Right hindlimb (tissue), 1 donor: Measurements from ENCODE around the gene EHBP1.

Experiments used
- DNase-seq: peaks from one replicate; pipeline ENCODE4 v3.0.0-alpha.2; 2018

Gene EHBP1

DNA sequence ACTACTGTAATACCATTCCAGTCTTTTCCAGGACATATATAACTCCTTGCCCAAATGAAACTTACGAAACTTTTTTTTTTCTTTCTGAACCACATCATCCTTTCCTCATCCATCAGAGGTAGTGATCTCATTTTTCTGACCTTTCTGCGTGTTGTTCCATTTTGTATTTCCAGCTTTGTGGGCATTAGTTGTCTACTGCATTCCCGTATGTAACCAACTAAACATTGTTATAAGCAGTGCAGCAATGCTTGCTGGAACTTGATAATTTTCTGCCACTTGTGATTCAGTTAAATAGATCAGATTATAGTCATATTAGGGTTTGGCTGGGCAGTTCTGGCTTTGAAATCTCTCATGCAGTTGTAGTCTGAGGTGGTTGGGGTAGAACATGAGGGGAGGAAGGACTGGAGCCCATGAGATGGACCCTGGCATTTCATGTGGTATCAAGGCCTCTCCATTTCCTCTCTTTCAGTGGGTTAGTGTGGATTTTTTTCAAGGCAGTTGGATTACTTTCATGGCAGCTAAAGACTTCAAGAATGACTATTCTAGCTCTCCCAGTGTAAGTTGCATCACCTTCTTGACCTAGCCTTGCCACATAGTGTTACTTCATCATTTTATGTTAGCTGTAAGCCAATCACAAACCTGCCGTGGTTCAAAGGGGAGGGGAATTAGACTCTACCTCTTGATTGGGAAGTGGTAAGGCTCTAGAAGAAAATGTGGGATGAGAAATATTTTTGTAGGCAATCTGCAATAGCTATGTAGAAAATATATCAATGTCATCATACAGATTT, 80.5 kb downstream of the EHBP1 start:
- DNase-seq = no peak

- no peak for DNase-seq
Measured at GRCh38 chr2:62787386-62787785, 81.9 kb downstream of the EHBP1 start.

- no peak for DNase-seq
Measured at GRCh38 chr2:62789518-62789917, 84.0 kb downstream of the EHBP1 start.

DNA sequence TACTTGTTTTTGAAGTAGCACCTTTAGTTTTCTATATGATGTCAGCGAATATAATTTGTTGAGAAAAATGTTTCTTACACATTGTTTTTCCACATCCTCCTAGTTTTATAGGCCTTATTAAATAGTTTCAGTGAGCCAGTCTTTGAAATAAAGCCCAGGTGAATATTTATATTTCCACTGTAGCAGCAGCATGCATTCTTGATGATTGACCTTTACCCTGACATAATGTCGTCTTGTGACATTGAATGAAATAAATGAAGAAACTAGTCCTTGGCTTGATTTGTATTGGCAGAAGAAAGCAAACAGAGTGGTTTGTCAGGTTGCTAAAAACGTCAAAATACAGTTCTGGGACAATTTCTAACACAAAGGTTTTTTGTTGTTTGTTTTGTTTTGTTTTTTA, 84.4 kb downstream of the EHBP1 start:
- DNase-seq = no peak

- DNase-seq = no peak
Measured at GRCh38 chr2:62792408-62792807, 86.9 kb downstream of the EHBP1 start.

DNA sequence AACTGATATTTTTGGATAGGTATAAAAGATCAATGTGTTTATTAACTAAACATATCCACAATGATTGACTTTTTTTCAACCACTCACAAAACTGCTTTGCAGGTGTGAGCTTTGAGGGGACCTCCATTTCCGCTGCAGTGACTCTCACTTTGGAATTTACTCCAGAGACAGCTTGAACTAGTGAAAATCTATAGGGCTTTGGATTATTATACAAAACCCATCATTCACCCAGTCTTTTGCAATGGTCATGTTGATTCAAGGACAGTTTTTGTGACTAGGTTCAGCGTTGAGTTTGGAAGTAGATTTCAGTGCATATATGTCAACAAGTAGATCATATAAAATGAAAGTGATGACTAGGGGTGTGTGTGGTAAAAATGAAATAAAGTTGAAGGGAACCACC, 87.7 kb downstream of the EHBP1 start:
- no peak for DNase-seq

GRCh38 chr2:62794791-62795190, 89.3 kb downstream of the EHBP1 start:
- no peak for DNase-seq

DNA sequence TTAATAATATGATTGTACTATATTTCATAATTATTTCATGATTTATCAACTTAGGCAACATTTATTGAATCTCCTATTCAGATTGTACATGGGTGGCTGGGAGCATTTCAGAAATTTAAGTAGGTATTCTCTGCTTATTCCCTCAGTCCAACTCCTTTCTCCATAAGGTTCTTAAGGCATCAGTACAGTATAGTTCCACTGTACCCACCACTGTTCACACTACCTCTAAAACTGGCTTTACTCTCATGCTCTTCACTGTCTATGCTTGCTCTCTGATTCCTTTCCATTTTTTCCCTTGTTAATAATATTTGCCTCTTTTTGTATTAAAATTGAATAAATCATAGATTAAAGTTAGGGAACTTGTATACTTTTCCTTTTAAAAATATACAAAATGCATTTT, 89.8 kb downstream of the EHBP1 start:
- DNase-seq = no peak

DNA sequence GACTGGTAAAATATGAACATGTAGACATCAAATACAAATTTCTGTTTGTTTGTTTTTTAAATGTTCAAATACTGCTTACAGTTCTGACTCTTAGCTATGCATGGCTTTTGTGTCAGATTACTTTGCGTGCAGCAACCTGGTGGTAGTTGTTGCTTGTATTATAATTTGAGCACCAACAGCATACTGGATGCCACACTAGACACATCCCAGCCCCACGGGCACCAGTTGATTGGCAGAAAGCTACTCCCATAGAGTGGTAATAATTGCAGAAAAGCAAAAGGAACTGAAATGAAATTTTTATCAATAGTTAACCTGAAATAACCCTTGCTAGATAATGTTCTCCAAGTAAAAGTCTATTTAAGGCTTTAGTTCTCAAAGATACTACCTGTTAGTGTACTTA, 91.6 kb downstream of the EHBP1 start:
- no peak for DNase-seq

- DNase-seq = no peak
Measured at GRCh38 chr2:62800618-62801017, 95.1 kb downstream of the EHBP1 start.

GRCh38 chr2:62801110-62801509, 95.6 kb downstream of the EHBP1 start:
- DNase-seq = no peak

DNA sequence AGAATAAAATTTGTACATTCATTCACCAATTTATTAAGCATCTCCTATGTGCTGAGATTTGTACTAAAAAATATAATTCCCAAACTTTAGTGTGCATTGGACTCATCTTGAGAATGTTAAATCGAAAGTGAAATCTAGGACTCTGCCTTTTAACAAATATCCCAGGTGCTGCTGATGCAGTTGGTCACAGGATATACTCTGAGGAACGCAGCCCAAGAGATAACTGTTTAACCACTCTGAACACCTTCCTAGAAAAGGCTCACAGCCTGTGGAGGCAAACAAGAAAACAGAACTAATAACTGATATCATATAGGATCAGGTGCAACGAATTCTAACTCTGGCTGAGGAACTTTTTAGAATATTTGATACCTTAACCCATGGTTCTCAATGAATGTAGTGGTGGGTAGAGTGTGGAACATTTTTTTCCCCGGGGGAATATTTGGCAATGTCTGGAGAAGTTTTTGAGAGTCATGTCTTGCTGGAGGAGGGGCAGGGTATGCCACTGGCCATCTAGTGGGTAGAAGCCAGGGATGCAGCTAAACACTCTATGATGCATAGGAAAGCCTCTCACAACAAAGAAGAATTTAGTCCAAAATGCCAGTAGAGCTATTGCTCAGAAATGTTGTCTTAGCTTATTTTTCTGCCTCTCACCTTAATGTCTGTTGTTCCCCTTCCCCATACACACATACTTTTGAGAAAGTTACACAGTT, 96.5 kb downstream of the EHBP1 start:
- DNase-seq = no peak

DNA sequence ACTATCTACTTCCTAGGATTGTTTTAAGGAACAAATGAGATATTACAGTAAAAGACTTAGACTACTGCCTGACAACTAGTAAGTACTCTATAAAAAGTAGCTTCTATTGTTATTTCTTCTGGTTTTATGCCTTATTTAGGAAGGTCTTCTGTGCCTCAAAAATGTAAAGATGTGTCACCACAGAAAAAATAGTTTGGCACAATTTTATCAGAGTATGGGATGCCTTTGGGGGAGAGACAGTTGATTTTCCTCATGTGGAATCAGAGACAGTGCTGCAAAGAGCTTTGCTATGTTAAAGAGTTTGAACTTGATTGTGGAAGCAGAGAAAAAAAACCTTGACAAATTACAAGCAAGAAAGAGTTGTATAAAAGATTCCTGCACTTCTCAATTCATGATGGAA, 98.4 kb downstream of the EHBP1 start:
- DNase-seq = no peak

- DNase-seq = no peak
Measured at GRCh38 chr2:62806231-62806630, 100.7 kb downstream of the EHBP1 start.

DNA sequence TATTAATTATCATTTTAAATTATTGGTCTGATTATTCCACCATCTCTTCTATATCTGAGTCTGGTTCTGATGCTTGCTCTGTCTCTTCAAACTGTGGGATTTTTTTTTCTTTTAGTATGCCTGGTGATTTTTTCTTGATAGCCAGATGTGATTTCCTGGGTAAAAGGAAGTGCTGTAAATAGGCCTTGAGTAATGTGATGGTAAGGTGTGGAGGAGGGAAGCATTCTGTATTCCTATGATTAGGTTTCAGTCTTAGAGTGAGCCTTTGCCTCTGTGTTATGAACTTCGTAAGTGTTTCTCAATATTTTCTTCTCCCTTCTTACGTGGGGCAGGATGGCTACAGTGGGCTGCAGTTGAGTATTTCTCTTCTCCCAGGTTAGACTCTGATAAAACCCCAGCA, 103.0 kb downstream of the EHBP1 start:
- no peak for DNase-seq

DNA sequence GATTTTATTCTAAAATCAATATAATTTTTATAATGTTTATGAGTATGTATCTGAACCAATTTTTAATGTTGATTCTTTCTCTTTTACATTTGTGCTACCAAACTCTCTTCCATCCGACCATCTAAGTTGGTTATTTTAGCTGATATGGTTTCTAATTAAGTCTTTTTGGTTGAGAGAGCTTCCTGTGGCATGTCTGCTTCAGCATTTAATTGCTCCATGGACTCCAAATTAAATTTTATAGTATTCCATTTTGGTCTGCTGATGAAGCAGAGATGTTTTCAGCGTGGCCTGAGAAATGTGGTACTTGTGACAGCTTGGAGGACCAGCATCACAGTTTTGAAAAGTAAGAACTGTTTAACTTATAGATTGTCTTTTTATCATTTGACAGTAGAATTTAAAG, 105.6 kb downstream of the EHBP1 start:
- DNase-seq = no peak

- no peak for DNase-seq
Measured at GRCh38 chr2:62811972-62812371, 106.5 kb downstream of the EHBP1 start.

- no peak for DNase-seq
Measured at GRCh38 chr2:62812921-62813825, 107.7 kb downstream of the EHBP1 start.

DNA sequence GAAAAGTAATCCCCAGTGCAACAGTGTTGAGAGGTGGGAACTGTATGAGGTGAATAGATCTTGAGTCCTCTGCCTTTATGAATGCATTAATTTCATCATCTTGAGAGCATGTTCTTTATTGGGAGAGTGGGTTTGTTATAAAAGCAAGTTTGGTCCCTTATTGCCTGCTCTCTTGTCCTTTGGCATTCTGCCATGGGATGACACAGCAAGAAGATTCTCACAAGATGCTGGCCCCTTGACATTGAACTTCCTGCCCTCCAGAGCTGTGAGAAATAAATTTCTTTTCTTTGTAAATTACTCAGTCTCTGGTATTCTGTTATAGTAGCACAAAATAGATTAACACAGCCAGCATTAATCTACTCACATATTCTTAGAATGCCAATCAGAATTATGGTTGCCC, 108.6 kb downstream of the EHBP1 start:
- DNase-seq = no peak

DNA sequence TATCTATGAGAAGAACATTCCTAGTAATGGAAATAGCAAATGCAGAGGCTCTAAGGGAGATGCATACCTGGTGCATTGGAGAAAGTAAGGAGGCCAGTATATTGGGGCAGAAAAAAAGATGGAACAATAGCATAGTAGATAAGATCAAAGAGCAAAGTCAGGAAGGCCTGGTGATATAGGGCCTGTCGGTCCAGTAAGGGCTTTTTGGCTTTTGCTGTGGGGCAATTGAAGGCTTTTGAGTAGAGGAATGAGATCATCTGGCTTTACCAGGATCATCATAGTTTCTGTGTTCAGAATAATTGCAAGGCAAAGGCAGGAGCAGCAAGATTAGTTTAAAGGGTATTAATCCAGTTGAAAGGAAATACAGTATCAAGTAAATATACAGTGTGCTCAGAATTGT, 111.8 kb downstream of the EHBP1 start:
- DNase-seq = no peak

GRCh38 chr2:62817995-62818713, 112.6 kb downstream of the EHBP1 start:
- DNase-seq = no peak

DNA sequence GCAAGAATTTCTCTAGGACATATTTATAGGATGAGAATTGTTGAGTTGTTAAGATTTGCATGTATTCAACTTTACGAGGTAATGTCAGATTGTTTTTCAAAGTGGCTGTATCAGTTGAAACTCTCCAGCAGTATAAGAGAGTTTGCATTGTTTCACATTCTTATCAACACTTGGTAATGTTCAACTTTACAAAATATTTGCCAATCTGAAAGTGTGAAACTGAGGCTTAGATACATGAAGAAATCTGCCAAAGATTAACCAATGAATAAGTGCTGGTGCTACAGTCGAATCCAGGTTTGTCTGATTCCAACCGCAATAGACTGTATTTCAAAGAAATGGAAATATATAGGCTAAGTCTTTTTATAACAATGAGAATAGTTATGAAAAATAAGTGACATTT, 117.0 kb downstream of the EHBP1 start:
- no peak for DNase-seq

DNA sequence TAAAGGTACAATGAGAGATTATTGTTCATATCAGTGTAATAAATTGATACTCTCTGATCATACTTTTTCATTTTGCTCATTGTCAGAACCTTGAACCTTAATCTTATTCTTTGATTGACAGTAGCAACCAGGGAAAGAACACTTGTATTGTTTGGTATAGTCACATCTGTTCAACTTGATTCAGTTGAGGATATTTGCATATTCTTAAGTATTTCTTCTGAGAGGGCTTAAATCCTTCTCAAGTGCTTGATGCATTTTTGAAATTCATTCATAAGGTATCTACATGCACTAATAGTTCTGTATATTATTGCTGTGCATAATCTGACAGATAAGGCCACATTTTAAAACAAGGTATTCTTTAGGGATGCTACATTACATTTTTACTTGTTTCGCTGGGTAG, 118.9 kb downstream of the EHBP1 start:
- DNase-seq = no peak
